GM21447 (cell line): ENCODE results near the gene CPSF3.

Experiments used
- ATAC-seq: cut with Tn5 transposase; IDR thresholded peaks from one replicate; pipeline ENCODE4 v1.9.1; 2021; ENCODE audit not compliant: unreplicated experiment

Gene CPSF3

DNA sequence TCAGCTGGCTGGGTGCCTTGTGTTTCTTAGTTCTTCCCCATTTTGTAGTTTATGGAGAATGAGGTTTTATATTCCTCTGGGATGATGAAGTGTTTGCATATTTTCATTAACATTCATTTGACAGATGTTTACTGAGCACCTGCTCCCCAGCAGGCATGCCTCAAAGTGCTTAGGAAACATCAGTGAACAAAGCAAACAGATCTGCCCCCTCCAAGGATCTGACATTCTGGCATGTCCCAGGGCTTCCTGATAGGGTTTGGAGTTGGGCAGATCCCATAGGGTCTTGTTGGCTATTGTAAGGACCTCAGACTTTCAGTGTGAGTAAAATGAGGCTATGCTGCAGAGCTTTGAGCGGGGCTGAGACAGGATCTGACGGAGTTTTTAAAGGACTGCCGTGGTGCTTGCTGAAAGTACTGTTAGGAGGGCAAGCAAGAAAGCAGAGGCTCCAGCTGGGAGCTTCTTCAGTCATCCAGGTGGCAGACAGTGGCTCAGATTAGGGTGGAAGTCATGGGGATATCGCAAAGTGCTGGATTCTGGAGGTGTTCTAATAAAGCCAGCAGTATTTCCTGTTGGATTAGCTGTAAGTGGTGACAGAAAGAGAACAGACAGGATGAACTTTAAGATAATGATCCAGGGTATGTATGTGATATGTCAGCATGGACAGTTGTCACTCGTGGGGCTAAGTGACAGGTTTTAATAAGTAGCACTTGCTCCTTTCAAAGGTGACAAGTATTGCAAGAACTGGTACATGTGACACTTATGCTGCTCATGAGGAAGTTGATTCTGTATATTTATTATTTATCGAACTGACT, 39.6 kb downstream of the CPSF3 start:
- ATAC-seq: no peak

DNA sequence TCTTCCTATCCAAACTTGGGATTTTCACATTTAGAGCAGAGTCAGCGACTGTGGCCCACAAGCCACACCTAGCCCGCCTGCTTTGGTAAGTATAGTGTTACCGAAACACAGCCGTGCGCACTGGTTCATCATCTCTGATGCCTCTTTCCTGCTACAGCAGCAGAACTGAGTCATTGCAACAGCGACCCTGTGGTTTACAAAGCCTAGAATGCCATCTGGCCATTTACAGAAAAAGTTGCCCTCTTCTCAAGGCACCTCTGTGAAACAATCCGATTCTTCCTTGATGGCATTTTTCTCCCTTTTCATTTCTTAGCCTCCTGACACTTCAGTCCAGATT, 40.2 kb downstream of the CPSF3 start:
- no peak for ATAC-seq

GRCh38 chr2:9465170-9465569, 41.7 kb downstream of the CPSF3 start:
- ATAC-seq: no peak

GRCh38 chr2:9466147-9466683, 42.8 kb downstream of the CPSF3 start:
- no peak for ATAC-seq

DNA sequence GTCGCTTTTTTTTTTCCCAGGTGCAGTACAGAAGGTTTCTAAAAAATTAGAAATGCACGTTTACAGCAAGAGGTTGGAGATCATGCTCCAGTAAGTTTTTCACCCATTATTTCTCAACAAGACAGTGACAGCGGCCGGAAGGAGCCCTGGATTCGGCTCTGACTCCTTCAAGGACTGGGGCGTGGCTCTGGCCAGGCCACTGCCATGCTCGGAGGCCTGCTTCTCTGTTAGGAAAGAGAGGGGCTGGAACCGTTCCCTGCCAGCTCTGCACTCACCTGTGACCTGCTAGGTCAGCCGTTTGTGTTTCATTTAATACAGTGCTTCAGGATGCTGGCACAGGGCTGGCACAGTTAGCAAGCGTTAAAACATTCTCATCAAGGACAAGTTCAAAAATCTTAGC, 44.2 kb downstream of the CPSF3 start:
- ATAC-seq: no peak

DNA sequence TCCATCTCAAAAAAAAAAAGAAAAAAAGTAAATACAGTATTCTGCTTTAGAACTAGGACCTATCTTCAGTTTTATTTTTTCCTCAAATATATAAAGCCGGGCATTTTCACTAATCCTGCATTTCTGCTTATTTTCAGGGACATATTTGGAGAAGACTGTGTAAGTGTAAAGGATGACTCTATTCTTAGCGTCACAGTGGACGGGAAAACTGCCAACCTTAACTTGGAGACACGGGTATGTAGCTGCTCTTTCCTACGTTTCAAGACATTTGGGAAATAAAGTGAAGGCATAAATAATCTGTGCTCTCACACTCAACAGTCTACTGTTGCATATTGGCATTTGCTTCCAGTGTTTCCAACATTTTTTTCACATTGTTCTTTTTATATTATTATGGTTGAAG, 47.8 kb downstream of the CPSF3 start:
- no peak for ATAC-seq

- ATAC-seq: no peak
Measured at GRCh38 chr2:9472511-9472910, 49.1 kb downstream of the CPSF3 start.

GRCh38 chr2:9473308-9473984, 50.0 kb downstream of the CPSF3 start:
- ATAC-seq: peak; percentile 14

DNA sequence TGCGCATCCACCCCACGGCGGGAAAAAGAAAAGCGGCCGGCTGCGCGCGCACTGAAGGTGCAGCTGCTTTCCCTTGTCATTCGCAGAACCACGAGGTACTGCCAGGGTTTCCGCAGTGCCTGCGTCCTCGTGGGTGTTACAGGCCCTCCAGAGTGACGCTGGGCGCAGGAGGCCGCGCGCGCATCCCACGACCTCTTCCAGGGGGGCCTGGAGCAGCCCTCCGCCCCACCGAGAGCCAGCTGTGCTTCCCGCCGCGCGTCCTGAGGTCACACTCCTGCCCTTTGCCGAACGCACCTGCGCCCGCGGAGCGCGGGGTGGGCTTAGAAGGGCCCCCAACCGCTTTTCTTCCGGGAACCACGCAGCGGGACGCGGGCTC, 50.5 kb downstream of the CPSF3 start:
- ATAC-seq: peak; percentile 22

DNA sequence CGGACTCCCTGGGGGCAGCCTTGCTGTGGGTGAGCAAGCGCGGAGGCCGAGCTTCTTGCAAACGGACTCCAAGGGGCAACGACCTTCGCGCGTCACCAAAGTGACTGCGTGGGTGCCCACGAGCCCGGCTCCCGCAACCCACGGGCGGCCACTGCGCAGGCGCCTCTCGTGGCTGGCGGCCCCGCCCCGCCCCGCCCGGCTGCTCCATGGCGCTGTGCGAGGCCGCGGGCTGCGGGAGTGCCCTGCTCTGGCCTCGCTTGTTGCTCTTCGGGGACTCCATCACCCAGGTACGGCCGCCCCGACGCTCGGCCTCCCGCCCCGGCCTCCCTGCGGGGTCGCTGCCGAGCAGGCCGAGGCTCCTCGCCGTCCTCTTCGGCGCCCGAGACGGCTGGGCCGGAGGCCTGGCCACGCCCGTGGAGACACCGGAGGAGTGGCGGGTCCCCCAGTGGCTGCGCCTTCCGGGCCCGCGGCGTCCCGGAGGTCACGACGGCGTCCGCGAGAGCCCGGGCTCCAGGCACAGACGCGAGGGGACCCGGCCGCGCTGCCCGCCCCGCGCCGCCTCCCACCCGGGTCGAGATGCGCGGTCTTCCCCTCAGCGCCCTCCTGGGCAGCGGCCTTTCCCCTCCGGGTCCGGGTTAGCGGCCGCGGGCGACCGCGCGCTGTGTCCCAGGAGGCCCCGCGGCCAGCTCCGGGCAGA, 51.1 kb downstream of the CPSF3 start, which contains the start of gene IAH1:
IAH1 (plus strand) TSS at position 191 of the 697 bp plus-strand sequence; CDS start at position 207, 16 bp downstream.
- ATAC-seq: peak; percentile 70

GRCh38 chr2:9477914-9478313, 54.5 kb downstream of the CPSF3 start:
- no peak for ATAC-seq

DNA sequence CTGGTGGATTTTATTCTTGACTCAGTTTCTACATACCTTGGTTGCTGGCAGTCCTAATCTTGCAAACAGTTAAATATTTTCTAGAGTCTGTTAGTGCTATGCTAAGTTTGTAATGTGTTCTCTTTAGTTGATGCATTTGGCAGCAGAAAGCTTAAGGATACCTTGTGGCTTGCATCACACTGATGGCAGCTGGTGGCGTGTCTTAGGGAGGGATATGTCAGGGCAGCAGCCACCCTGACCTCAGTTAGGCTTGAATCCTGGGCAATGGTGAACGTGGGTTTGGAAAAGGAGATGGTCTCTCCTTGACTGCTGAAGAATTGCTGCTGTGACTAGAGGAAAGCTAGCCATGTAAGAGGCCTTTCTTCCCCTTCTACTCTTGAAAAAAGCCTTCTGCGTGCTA, 55.1 kb downstream of the CPSF3 start:
- ATAC-seq: no peak

DNA sequence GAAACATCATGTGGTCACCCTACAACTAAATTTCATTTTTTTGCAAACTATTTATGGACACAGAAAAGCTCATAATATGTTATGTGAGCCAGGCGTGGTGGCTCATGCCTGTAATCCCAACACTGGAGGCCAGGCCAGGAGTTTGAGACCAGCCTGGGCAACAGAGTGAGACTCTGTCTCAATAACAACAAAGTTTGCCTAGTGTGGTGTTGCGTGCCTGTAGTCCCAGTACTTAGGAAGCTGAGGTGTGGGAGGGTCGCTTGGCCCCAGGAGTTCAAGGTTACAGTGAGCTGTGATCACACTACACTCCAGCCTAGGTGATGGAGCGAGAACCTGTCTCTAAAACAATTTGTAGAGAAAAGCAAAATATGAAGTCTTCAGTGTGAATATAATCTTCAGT, 56.7 kb downstream of the CPSF3 start:
- no peak for ATAC-seq

GRCh38 chr2:9483107-9483506, 59.7 kb downstream of the CPSF3 start:
- no peak for ATAC-seq

DNA sequence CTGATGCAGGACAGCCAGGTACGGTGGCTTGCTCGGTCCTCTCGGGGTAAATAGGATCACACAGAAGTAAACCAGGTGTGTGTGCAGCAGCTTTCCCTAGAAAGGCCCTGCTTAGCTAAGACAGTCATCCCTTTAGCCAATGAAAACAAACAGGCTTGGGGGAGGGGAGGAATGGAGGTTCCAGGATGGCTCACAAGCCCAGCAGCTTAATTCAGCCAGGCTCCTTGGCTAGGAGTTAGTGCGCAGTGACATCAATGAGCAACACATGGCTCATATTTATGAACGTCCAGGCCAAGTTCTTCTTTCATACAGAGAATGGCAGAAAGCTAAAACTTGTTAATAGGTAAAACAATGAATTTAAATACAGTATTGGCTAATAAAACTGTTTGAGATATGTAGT, 61.1 kb downstream of the CPSF3 start:
- ATAC-seq: no peak

- ATAC-seq: no peak
Measured at GRCh38 chr2:9488583-9489547, 65.4 kb downstream of the CPSF3 start.

DNA sequence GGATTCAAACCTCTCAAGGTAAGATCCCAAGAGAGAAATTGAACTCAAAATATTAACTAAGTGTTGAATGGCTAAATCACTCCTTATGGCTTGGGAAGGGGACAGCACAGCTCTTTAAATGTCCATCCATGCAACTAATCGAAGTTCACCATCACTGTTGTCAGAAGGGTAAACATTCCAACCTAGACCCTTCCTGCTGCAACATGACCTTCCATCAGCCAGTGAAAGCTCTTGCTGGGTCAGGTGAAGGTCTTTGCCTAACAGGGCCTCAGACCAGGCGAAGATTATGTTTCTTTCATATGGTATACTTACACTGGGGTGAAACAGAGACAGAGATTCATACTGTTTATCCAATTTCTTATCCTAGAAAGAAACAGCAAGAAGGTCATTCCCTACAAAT, 67.3 kb downstream of the CPSF3 start:
- ATAC-seq: no peak

GRCh38 chr2:9492927-9493326, 69.5 kb downstream of the CPSF3 start:
- no peak for ATAC-seq

DNA sequence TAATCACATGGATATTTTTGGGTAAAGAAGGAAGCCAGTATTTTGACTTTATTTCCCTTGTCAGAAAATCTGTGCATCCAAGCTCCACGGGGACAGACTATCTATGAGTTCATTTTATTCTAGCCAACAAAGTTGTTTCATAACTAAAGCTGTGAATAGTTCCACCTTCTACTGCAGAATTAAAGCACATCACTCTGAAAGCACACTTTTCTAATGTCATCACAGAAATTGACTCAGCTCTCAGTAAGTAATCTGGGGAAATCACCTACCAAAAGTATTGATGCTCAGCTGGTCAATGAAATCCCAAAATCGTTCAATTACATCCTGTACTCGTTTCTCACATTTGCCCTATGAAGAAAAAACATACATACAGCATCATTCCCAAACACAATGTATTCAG, 70.0 kb downstream of the CPSF3 start:
- ATAC-seq: no peak

DNA sequence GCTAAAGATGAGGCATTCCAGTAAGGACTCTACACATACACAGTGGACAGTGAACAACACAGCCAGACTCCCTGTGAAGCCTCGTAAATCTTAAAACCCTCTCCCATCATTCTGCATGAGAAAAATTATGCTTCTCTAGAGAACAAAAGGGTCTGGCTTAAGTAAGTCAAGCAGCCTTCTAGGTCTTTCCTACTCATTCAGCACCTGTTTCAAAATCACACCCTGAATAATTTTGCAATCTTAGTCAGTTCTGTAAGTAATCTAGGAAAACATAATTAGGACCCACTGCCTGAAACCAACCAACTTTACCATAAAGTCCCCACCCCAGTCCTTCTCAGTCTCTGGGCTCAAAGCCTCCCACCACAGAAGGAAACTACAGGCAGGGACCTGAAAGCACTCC, 70.6 kb downstream of the CPSF3 start:
- ATAC-seq: no peak

DNA sequence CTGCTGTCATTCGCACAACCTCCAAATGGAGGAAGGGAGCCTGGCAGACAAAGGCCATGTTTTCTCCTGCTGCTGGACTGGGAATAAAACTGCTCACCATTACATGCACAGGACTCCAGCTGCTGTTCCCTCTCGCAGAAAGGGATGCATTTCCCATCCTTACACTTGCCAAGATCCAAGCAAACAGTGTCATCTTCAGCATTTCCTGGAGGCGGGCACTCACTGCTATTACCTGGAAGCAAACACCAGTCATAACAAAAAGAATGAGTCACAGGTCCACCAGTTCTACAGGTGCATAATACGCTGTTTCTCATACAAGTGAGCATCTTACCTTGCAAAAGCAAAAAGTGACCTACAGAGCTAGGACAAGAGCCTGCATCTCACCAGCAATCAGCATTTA, 73.6 kb downstream of the CPSF3 start:
- no peak for ATAC-seq
